Neuronal stem cell (in vitro differentiated cells): ENCODE data around the gene FBXO36.

ENCODE experiments used
- DNase-seq: peaks from one replicate; pipeline ENCODE4 v3.0.0-alpha.2; 2013; ENCODE audit warnings: low spot score
- H2AFZ ChIP-seq: one replicate; pipeline ENCODE4 v1.6.1; 2013; ENCODE audit warnings: mild to moderate bottlenecking, low read length, inconsistent platforms
- H2AK5ac ChIP-seq: 2 replicates; pipeline ENCODE4 v1.6.1; 2013; ENCODE audit warnings: low read depth, mild to moderate bottlenecking, inconsistent platforms, low read length, moderate library complexity, mixed read lengths
- H2BK120ac ChIP-seq: 2 replicates; pipeline ENCODE4 v1.6.1; 2013; ENCODE audit warnings: low read depth, mild to moderate bottlenecking, inconsistent platforms, low read length, moderate library complexity, mixed read lengths
- H2BK12ac ChIP-seq: one replicate; pipeline ENCODE4 v1.6.1; 2013; ENCODE audit warnings: low read length, inconsistent platforms
- H2BK15ac ChIP-seq: 2 replicates; pipeline ENCODE4 v1.6.1; 2013; ENCODE audit warnings: mild to moderate bottlenecking, low read length, inconsistent platforms, mixed read lengths
- H2BK5ac ChIP-seq: one replicate; pipeline ENCODE4 v1.6.1; 2013; ENCODE audit warnings: inconsistent platforms, mild to moderate bottlenecking, low read length, moderate library complexity
- H3K14ac ChIP-seq: one replicate; pipeline ENCODE4 v1.6.1; 2013; ENCODE audit warnings: low read length, inconsistent platforms
- H3K18ac ChIP-seq: 2 replicates; pipeline ENCODE4 v1.6.1; 2013; ENCODE audit warnings: low read length, inconsistent platforms
- H3K23ac ChIP-seq: 2 replicates; pipeline ENCODE4 v1.6.1; 2013; ENCODE audit warnings: low read depth, mild to moderate bottlenecking, mixed read lengths, low read length, inconsistent platforms; ENCODE audit not compliant: poor library complexity
- H3K27ac ChIP-seq: replicated peaks from 3 replicates; pipeline ENCODE4 v1.5.1; 2013; ENCODE audit warnings: low read length, inconsistent platforms
- H3K27me3 ChIP-seq, 3 experiments: 2 replicates each; pipeline ENCODE4 v1.6.1; 2013; ENCODE audit warnings: low read length in 3 of 3, mild to moderate bottlenecking in 2 of 3, inconsistent platforms in 1 of 3, low read depth in 1 of 3, mixed read lengths in 1 of 3, moderate library complexity in 1 of 3; ENCODE audit not compliant: control insufficient read depth in 3 of 3, insufficient read depth in 3 of 3
- H3K36me3 ChIP-seq, 2 donors: replicated peaks in 1 of 2; 2 replicates each; pipeline ENCODE4 v1.6.1; 2013; ENCODE audit warnings: low read length in 2 of 2; ENCODE audit not compliant: control insufficient read depth in 2 of 2, insufficient read depth in 2 of 2
- H3K4ac ChIP-seq: 2 replicates; pipeline ENCODE4 v1.6.1; 2013; ENCODE audit warnings: inconsistent platforms, mild to moderate bottlenecking, low read length, moderate library complexity
- H3K4me1 ChIP-seq, 2 donors: 1 replicate in 1 of 2; 2 replicates in 1 of 2; pipeline ENCODE4 v1.6.1; 2013; ENCODE audit warnings: low read length in 2 of 2, low read depth in 1 of 2; ENCODE audit not compliant: control insufficient read depth in 2 of 2, insufficient read depth in 1 of 2
- H3K4me2 ChIP-seq: one replicate; pipeline ENCODE4 v1.6.1; 2013; ENCODE audit warnings: mild to moderate bottlenecking, low read length, inconsistent platforms; ENCODE audit not compliant: insufficient read depth, poor library complexity, severe bottlenecking
- H3K4me3 ChIP-seq, 2 donors: 2 replicates each; pipeline ENCODE4 v1.5.1; 2013; ENCODE audit warnings: low read length in 2 of 2, mild to moderate bottlenecking in 2 of 2, inconsistent platforms in 1 of 2, moderate library complexity in 1 of 2
- H3K79me1 ChIP-seq: one replicate; pipeline ENCODE4 v1.6.1; 2013; ENCODE audit warnings: low read depth, mild to moderate bottlenecking, inconsistent platforms, low read length, moderate library complexity
- H3K9ac ChIP-seq: one replicate; pipeline ENCODE4 v1.6.1; 2013; ENCODE audit warnings: mild to moderate bottlenecking, low read depth, low read length, inconsistent platforms; ENCODE audit not compliant: poor library complexity
- H3K9me3 ChIP-seq, 2 donors: replicated peaks in 1 of 2; 2 replicates each; pipeline versions ENCODE3 to v1.6.1; 2013; ENCODE audit warnings: low read length in 2 of 2, mild to moderate bottlenecking in 2 of 2, inconsistent platforms in 1 of 2, low read depth in 1 of 2, mixed read lengths in 1 of 2, moderate library complexity in 1 of 2; ENCODE audit not compliant: control insufficient read depth in 2 of 2, insufficient read depth in 1 of 2
- H4K8ac ChIP-seq: one replicate; pipeline ENCODE4 v1.6.1; 2013; ENCODE audit warnings: low read depth, mild to moderate bottlenecking, inconsistent platforms, low read length, moderate library complexity
- H4K91ac ChIP-seq: one replicate; pipeline ENCODE4 v1.6.1; 2013; ENCODE audit warnings: low read length, low read depth, mild to moderate bottlenecking, inconsistent platforms; ENCODE audit not compliant: poor library complexity
- WGBS, 2 donors: extraction: QIAGEN DNeasy Blood & Tissue Kit; methylation state at CpG; one replicate each; pipeline ENCODE4 v1.1.7; 2013; ENCODE audit warnings: missing lambda C conversion rate in 2 of 2, mixed read lengths in 1 of 2; ENCODE audit not compliant: insufficient read length in 2 of 2, insufficient replicate concordance in 1 of 2; ENCODE audit errors: extremely low coverage in 2 of 2; 5-methylcytosine and 5-hydroxymethylcytosine counted together

FBXO36 gene

GRCh38 chr2:229884775-229885699, 37.3 kb upstream of the FBXO36 start:
- H2BK15ac ChIP-seq = no peak overlapping the region
- H3K36me3 ChIP-seq = peaks cover 1 to 29% of the 10 kb centered on the region in 2 donors
- no peaks in the 10 kb centered on the region for H3K79me1 ChIP-seq
- H2AFZ ChIP-seq = no peak overlapping the region
- H3K18ac ChIP-seq = no peak overlapping the region
- DNase-seq = no peak
- H4K8ac ChIP-seq = no peak overlapping the region
- no peaks in the 10 kb centered on the region for H3K9me3 ChIP-seq
- H2BK5ac ChIP-seq = no peak overlapping the region
- H3K9ac ChIP-seq = no peak overlapping the region
- no peak overlapping the region for H2BK12ac ChIP-seq
- no peak overlapping the region for H3K4me2 ChIP-seq
- no peak overlapping the region for H2BK120ac ChIP-seq
- no peaks in the 10 kb centered on the region for H3K4me1 ChIP-seq
- H3K27me3 ChIP-seq = no peaks in the 10 kb centered on the region
- no peak overlapping the region for H3K27ac ChIP-seq
- no peak overlapping the region for H3K4ac ChIP-seq
- H2AK5ac ChIP-seq = no peak overlapping the region
- H3K14ac ChIP-seq = no peak overlapping the region
- WGBS, 2 donors = no CpG with 5 or more reads among the region's 5 CpGs
- H4K91ac ChIP-seq = no peak overlapping the region
- no peak overlapping the region for H3K23ac ChIP-seq
- no peak overlapping the region for H3K4me3 ChIP-seq

GRCh38 chr2:229887441-229887840, 34.9 kb upstream of the FBXO36 start:
- no CpG with 5 or more reads among the region's 1 CpG for WGBS, 2 donors
- peaks cover under 1% of the 10 kb centered on the region for H3K79me1 ChIP-seq
- no peak for DNase-seq
- no peak overlapping the region for H2BK5ac ChIP-seq
- no peak overlapping the region for H3K9ac ChIP-seq
- H2AK5ac ChIP-seq = no peak overlapping the region
- H4K8ac ChIP-seq = no peak overlapping the region
- H3K9me3 ChIP-seq = no peaks in the 10 kb centered on the region
- H3K23ac ChIP-seq = no peak overlapping the region
- H3K36me3 ChIP-seq = peaks cover 0 to 31% of the 10 kb centered on the region in 2 donors
- H2AFZ ChIP-seq = no peak overlapping the region
- no peaks in the 10 kb centered on the region for H3K4me1 ChIP-seq
- H3K18ac ChIP-seq = no peak overlapping the region
- H2BK12ac ChIP-seq = no peak overlapping the region
- H2BK120ac ChIP-seq = no peak overlapping the region
- no peak overlapping the region for H3K4ac ChIP-seq
- no peak overlapping the region for H3K14ac ChIP-seq
- H4K91ac ChIP-seq = no peak overlapping the region
- H3K4me2 ChIP-seq = no peak overlapping the region
- no peak overlapping the region for H2BK15ac ChIP-seq
- no peaks in the 10 kb centered on the region for H3K27me3 ChIP-seq
- H3K27ac ChIP-seq = no peak overlapping the region
- H3K4me3 ChIP-seq = no peak overlapping the region

- Histone ChIP-seq H4K91ac (no peak overlapping the region), H4K8ac (no peak overlapping the region), H2BK120ac (no peak overlapping the region), H3K18ac (no peak overlapping the region), H3K9me3 (no peaks in the 10 kb centered on the region), H3K27ac (no peak overlapping the region), H2AFZ (no peak overlapping the region), H3K4me3 (no peak overlapping the region), H3K14ac (no peak overlapping the region), H3K4me1 (no peaks in the 10 kb centered on the region), H3K4me2 (no peak overlapping the region), H2AK5ac (no peak overlapping the region), H2BK5ac (no peak overlapping the region), H2BK15ac (no peak overlapping the region), H3K9ac (no peak overlapping the region), H3K27me3 (no peaks in the 10 kb centered on the region), H3K23ac (no peak overlapping the region), H3K4ac (no peak overlapping the region), H3K79me1 (peaks cover 2% of the 10 kb centered on the region), H2BK12ac (no peak overlapping the region), H3K36me3 (peaks cover 0 to 31% of the 10 kb centered on the region in 2 donors)
- no CpG with 5 or more reads among the region's 1 CpG for WGBS, 2 donors
- DNase-seq = no peak
Observed at GRCh38 chr2:229888031-229888430, 34.3 kb upstream of the FBXO36 start.

GRCh38 chr2:229889023-229889422, 33.3 kb upstream of the FBXO36 start:
- H3K4ac ChIP-seq = no peak overlapping the region
- H3K4me1 ChIP-seq = no peaks in the 10 kb centered on the region
- no peaks in the 10 kb centered on the region for H3K27me3 ChIP-seq
- no peak overlapping the region for H2BK120ac ChIP-seq
- H3K18ac ChIP-seq = no peak overlapping the region
- H3K27ac ChIP-seq = no peak overlapping the region
- no peak overlapping the region for H2AK5ac ChIP-seq
- no peak overlapping the region for H3K9ac ChIP-seq
- DNase-seq = no peak
- H3K36me3 ChIP-seq = peaks cover 0 to 34% of the 10 kb centered on the region in 2 donors
- H3K4me3 ChIP-seq = no peak overlapping the region
- no peak overlapping the region for H2BK12ac ChIP-seq
- no peak overlapping the region for H3K14ac ChIP-seq
- no peak overlapping the region for H3K4me2 ChIP-seq
- no CpG with 5 or more reads among the region's 2 CpGs for WGBS, 2 donors
- H4K8ac ChIP-seq = no peak overlapping the region
- no peak overlapping the region for H2AFZ ChIP-seq
- H2BK5ac ChIP-seq = no peak overlapping the region
- no peak overlapping the region for H4K91ac ChIP-seq
- H2BK15ac ChIP-seq = no peak overlapping the region
- no peak overlapping the region for H3K23ac ChIP-seq
- H3K9me3 ChIP-seq = no peaks in the 10 kb centered on the region
- H3K79me1 ChIP-seq = peaks cover 2% of the 10 kb centered on the region
